Measurements from ENCODE around the gene GREM1. TPM values are rescaled to one million over a fixed set of nuclear protein-coding genes. Genes with fewer than 3 reads are reported as not detected.

GREM1 gene
- total RNA-seq, 1 donor from 2014 or later: 0.49 TPM

DNA sequence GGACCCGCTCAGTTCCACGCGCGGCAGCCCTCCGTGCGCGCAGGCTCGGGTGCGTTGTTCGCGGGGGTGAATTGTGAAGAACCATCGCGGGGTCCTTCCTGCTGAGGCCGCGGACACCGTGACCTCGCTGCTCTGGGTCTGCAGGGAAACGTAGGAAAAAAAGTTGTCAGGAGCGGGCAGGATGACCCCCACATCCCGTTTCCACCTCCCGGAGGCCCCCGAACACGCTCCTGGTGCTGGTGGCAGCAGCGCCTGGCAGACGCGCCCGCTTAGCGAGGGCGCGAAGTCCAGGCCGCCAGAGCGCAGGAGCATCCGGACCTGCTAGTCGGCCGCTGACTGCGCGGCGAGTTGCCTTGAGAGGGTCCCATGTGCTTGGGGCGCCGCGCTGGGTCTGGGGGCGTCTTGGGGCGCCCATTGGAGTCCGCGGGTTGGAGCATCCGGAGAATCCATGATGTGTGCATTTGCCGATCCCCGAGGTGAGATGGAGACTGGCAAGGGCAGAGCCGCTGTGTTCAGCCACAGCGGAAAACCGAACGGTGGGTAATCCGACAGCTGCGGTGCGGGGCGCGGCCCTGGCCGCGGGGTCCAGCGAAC, 520 bp downstream of the GREM1 start:
- Histone ChIP-seq H3K9me3 (replicated peaks) (no peaks in the 10 kb centered on the region), H3K36me3 (no peaks in the 10 kb centered on the region), H3K27me3 (ENCODE audit: low read depth) (peaks cover 94% of the 10 kb centered on the region), H3K27ac (replicated peaks) (no peak overlapping the region), H3K4me1 (peaks cover 24% of the 10 kb centered on the region), H3K4me3 (peak overlapping the region; percentile 51)
- DNase-seq: no peak
- TF ChIP-seq, protein P1, sequence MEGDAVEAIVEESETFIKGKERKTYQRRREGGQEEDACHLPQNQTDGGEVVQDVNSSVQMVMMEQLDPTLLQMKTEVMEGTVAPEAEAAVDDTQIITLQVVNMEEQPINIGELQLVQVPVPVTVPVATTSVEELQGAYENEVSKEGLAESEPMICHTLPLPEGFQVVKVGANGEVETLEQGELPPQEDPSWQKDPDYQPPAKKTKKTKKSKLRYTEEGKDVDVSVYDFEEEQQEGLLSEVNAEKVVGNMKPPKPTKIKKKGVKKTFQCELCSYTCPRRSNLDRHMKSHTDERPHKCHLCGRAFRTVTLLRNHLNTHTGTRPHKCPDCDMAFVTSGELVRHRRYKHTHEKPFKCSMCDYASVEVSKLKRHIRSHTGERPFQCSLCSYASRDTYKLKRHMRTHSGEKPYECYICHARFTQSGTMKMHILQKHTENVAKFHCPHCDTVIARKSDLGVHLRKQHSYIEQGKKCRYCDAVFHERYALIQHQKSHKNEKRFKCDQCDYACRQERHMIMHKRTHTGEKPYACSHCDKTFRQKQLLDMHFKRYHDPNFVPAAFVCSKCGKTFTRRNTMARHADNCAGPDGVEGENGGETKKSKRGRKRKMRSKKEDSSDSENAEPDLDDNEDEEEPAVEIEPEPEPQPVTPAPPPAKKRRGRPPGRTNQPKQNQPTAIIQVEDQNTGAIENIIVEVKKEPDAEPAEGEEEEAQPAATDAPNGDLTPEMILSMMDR (IDR thresholded peaks at IDR 0.05; ENCODE audit: borderline replicate concordance): no peak
- intact Hi-C loops (cut with micrococcal nuclease): no loop called here

DNA sequence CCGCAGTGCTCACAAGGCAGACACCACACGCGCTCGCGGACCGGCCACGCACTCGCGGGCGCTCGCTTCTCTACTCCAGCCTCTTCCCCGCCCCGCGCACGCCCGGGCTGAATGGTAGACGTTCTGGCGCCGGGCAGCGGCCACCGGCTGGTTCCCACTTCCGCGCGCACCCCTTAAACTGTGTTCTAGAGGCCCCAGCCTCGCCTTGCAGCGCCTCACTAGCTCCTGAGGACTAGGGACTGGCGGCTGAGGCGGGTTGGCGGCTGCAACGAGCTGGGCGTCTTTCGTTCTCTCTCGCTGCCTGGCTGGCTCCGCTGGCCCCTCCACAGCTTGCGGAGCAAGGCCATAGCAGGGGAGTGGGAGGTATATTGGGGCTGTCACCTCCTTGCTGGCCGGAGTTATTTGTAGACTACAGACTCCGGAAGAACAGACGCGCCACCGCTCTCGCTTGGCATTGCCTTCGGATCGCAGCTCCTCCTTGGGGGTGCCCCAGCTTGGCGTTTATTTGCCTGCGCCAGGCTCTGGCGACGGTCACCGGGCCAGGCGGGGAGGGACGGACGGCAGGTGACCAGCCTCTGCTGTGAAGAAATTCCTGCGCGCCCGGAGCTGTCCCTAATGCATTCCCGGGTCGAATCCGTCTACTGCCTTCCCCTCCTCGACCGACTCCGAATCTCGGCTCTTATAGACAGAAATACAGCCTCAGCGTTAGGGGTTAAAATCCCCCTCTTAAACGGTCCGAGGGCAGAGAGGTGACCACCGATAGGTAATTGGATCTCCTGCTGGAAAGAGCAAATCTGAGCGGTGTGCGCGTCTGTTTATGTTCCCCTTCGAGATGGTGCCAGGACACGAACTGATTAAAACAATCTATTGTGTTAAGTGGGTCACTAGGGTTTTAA, 1.3 kb downstream of the GREM1 start:
- TF ChIP-seq, protein P1 (IDR thresholded peaks at IDR 0.05; ENCODE audit: borderline replicate concordance): no peak
- Histone ChIP-seq H3K9me3 (replicated peaks) (no peaks in the 10 kb centered on the region), H3K36me3 (no peaks in the 10 kb centered on the region), H3K4me3 (peak overlapping the region; percentile 51), H3K27ac (replicated peaks) (no peak overlapping the region), H3K4me1 (peaks cover 24% of the 10 kb centered on the region), H3K27me3 (ENCODE audit: low read depth) (peaks cover 93% of the 10 kb centered on the region)
- intact Hi-C loops (cut with micrococcal nuclease): no loop called here
- no peak for DNase-seq

DNA sequence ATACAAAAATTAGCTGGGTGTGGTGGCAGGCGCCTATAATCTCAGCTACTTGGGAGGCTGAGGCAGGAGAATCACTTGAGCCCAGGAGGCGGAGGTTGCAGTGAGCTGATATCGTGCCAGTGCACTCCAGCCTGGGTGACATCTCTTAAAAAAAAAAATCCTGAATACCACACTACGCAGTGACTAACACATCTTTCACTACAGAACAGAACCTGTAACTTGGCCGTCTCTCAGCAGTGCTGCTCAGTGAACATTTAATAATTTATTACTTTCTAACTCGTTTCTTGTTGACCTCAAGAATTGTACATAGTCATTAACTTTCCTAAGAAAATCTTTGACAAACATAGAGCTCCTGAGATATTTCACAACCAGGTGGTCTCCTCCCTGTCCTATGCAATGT, 3.8 kb downstream of the GREM1 start:
- intact Hi-C loops (cut with micrococcal nuclease): no loop called here
- Histone ChIP-seq H3K9me3 (replicated peaks) (no peaks in the 10 kb centered on the region), H3K27me3 (ENCODE audit: low read depth) (peaks cover 72% of the 10 kb centered on the region), H3K27ac (replicated peaks) (no peak overlapping the region), H3K36me3 (no peaks in the 10 kb centered on the region), H3K4me1 (peaks cover 24% of the 10 kb centered on the region), H3K4me3 (no peak overlapping the region)
- no peak for DNase-seq
- TF ChIP-seq, protein P1 (IDR thresholded peaks at IDR 0.05; ENCODE audit: borderline replicate concordance): no peak

DNA sequence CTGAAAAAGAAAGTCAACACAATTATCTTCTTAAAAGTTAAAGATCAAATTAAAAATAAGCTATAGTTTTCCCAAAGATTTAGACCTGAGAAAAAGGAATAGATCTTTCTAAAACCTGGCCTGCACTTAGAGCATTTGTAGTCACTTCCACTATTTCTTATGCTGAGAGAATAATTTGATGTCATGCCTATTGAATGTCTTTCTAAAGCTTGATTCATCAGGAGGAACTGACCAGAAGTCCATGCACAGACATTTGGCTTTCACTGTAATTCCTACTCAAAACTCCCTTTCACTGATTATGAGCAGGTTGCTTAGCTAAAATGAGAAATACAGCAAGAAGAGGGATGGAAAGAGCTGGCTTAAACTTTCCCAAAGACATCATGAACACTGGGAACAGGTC, 4.3 kb downstream of the GREM1 start:
- no peak overlapping the region for H3K4me3 ChIP-seq
- no peak overlapping the region for H3K27ac ChIP-seq (replicated peaks)
- H3K36me3 ChIP-seq: no peaks in the 10 kb centered on the region
- H3K9me3 ChIP-seq (replicated peaks): no peaks in the 10 kb centered on the region
- intact Hi-C loops (cut with micrococcal nuclease): no loop called here
- DNase-seq: no peak
- TF ChIP-seq, protein P1 (IDR thresholded peaks at IDR 0.05; ENCODE audit: borderline replicate concordance): no peak
- H3K27me3 ChIP-seq (ENCODE audit: low read depth): peaks cover 67% of the 10 kb centered on the region
- H3K4me1 ChIP-seq: peaks cover 23% of the 10 kb centered on the region

DNA sequence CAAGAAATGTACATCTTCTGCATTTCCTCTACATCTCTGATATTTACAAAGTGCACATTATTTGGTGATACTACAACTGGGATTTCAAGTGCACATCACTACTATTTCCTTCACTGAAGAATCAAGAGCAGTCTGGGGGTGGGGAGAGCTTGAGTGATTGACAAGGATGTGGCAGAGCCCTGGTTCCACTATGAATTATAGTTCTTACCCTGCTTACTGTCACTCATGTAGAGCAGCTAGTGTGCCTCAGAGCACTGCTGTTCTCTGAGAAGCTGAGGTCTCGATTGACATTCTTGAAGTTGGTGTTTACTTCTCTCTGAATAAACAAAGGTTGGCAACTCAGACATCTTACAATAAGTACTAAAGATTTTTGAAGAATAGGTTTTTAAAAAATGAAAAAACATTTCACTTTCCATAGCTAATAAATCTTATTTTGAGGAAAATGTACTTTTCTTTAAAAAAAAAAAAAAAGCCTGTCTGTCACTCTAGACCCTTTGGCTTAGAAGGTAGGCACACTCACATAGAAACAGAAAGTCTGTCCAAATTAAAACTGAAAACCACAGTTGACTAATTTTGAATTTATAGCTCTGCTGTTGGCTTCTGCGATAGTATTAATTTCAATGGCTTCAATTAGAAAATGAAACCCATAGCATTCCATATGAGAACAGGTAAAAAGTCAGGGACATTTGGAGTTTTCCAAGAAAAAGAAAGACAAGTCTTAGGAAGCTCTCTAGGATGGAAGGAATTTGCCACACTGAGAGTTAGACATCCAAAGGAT, 5.6 kb downstream of the GREM1 start:
- Histone ChIP-seq H3K36me3 (no peaks in the 10 kb centered on the region), H3K27ac (replicated peaks) (no peak overlapping the region), H3K4me1 (peaks cover 11% of the 10 kb centered on the region), H3K9me3 (replicated peaks) (peaks cover 10% of the 10 kb centered on the region), H3K4me3 (no peak overlapping the region), H3K27me3 (ENCODE audit: low read depth) (peaks cover 55% of the 10 kb centered on the region)
- TF ChIP-seq, protein P1 (IDR thresholded peaks at IDR 0.05; ENCODE audit: borderline replicate concordance): no peak
- intact Hi-C loops (cut with micrococcal nuclease): no loop called here
- no peak for DNase-seq
